Germinal center (tissue), 1 donor: Measurements from ENCODE around the gene RBPMS2.

Source experiments
- DNase-seq: peaks from one replicate; pipeline ENCODE4 v3.0.0; 2012; ENCODE audit warnings: mixed read lengths, low spot score

RBPMS2 gene

GRCh38 chr15:64691896-64692565 is 83.4 kb downstream of the RBPMS2 start:
- no peak for DNase-seq

- no peak for DNase-seq
Measured at GRCh38 chr15:64690578-64691296, 84.7 kb downstream of the RBPMS2 start.

GRCh38 chr15:64690008-64690407 is 85.4 kb downstream of the RBPMS2 start:
- no peak for DNase-seq
